Endothelial cell (in vitro differentiated cells): ENCODE measurements around the gene MMP14. TPM values are rescaled to one million over a fixed set of nuclear protein-coding genes. Genes with fewer than 3 reads are reported as not detected.

Experiments
- DNase-seq: peaks from one replicate; pipeline ENCODE4 v3.0.0; 2021; ENCODE audit warnings: low spot score
- H3K27ac Mint-ChIP-seq: one replicate; pipeline ENCODE4 v1.8.0; 2021; ENCODE audit warnings: mixed read lengths, inconsistent platforms; ENCODE audit not compliant: unreplicated experiment
- H3K27me3 Mint-ChIP-seq: one replicate; pipeline ENCODE4 v1.8.0; 2021; ENCODE audit warnings: mild to moderate bottlenecking, moderate library complexity, mixed read lengths, inconsistent platforms; ENCODE audit not compliant: unreplicated experiment
- H3K36me3 Mint-ChIP-seq: one replicate; pipeline ENCODE4 v1.8.0; 2021; ENCODE audit warnings: mild to moderate bottlenecking, low read depth, mixed read lengths, inconsistent platforms; ENCODE audit not compliant: unreplicated experiment
- H3K4me1 Mint-ChIP-seq: one replicate; pipeline ENCODE4 v1.8.0; 2021; ENCODE audit warnings: mild to moderate bottlenecking, mixed read lengths, inconsistent platforms; ENCODE audit not compliant: unreplicated experiment
- H3K4me3 Mint-ChIP-seq: one replicate; pipeline ENCODE4 v1.8.0; 2021; ENCODE audit warnings: mild to moderate bottlenecking, mixed read lengths, inconsistent platforms; ENCODE audit not compliant: unreplicated experiment
- H3K9me3 Mint-ChIP-seq: one replicate; pipeline ENCODE4 v1.8.0; 2021; ENCODE audit warnings: mixed read lengths, inconsistent platforms; ENCODE audit not compliant: unreplicated experiment
- CTCF ChIP-seq: fragments of 200-600 bp; sonication (generic); IDR thresholded peaks from one replicate; pipeline ENCODE4 v1.5.0; 2021; ENCODE audit warnings: antibody characterized with exemption; ENCODE audit not compliant: unreplicated experiment
- total RNA-seq: library from RNA; stranded (reverse); fragmentation: NEBNext Ultra II Directional; extraction: Animal tissue kit (Norgen Biotek cat#: 25700); gene quantifications from one replicate; pipeline ENCODE4 v1.2.1, GENCODE V29; 2021; ENCODE audit not compliant: unreplicated experiment

Gene MMP14
- total RNA-seq, 1 donor from 2014 or later = 819 TPM

- Mint-ChIP-seq H3K36me3 (peaks cover 42% of the 10 kb centered on the region), H3K9me3 (no peaks in the 10 kb centered on the region), H3K4me3 (no peak overlapping the region), H3K27me3 (peaks cover 12% of the 10 kb centered on the region), H3K27ac (no peak overlapping the region), H3K4me1 (peaks cover 15% of the 10 kb centered on the region)
- no peak for TF ChIP-seq CTCF
- DNase-seq = no peak
Observed at GRCh38 chr14:22877000-22877501, 40.7 kb downstream of the MMP14 start.

GRCh38 chr14:22878271-22879246 is 42.2 kb downstream of the MMP14 start:
- Mint-ChIP-seq H3K27me3 (peaks cover 17% of the 10 kb centered on the region), H3K27ac (peak overlapping the region; percentile 36), H3K4me1 (peaks cover 23% of the 10 kb centered on the region), H3K9me3 (no peaks in the 10 kb centered on the region), H3K36me3 (peaks cover 36% of the 10 kb centered on the region), H3K4me3 (peak overlapping the region; percentile 77)
- DNase-seq = no peak
- no peak for TF ChIP-seq CTCF

- Mint-ChIP-seq H3K27ac (peak overlapping the region; percentile 10), H3K4me1 (peaks cover 34% of the 10 kb centered on the region)
Observed at GRCh38 chr14:22882064-22882463, 45.7 kb downstream of the MMP14 start.

GRCh38 chr14:22882529-22883172 is 46.3 kb downstream of the MMP14 start:
- peak; percentile 24 for DNase-seq
- Mint-ChIP-seq H3K27ac (peak overlapping the region; percentile 41), H3K4me1 (peaks cover 39% of the 10 kb centered on the region)

More at GRCh38 chr14:22882064-22882463, 45.7 kb downstream of the MMP14 start:
- no peak for DNase-seq
- TF ChIP-seq CTCF = no peak
- H3K9me3 Mint-ChIP-seq = no peaks in the 10 kb centered on the region
- peaks cover 27% of the 10 kb centered on the region for H3K27me3 Mint-ChIP-seq
- H3K4me3 Mint-ChIP-seq = peak overlapping the region; percentile 2
- H3K36me3 Mint-ChIP-seq = peaks cover 25% of the 10 kb centered on the region

More at GRCh38 chr14:22882529-22883172, 46.3 kb downstream of the MMP14 start:
- H3K9me3 Mint-ChIP-seq = no peaks in the 10 kb centered on the region
- no peak overlapping the region for H3K4me3 Mint-ChIP-seq
- no peak for TF ChIP-seq CTCF
- peaks cover 26% of the 10 kb centered on the region for H3K36me3 Mint-ChIP-seq
- peaks cover 32% of the 10 kb centered on the region for H3K27me3 Mint-ChIP-seq
